C4-2B (cell line): ENCODE data around the gene NFAM1.

ENCODE experiments used
- CTCF ChIP-seq: fragments of 450-650 bp; conservative IDR thresholded peaks from 2 replicates; pipeline ENCODE4 v1.5.1; 2017; ENCODE audit warnings: mild to moderate bottlenecking
- ZFX ChIP-seq: fragments of 450-650 bp; IDR thresholded peaks from 2 replicates; pipeline ENCODE4 v1.6.1; 2017

- TF ChIP-seq CTCF, result no peak
- no peak for TF ChIP-seq ZFX
Measured at GRCh38 chr22:42428025-42428424, 4.2 kb downstream of the NFAM1 start.
